Trophoblast cell (in vitro differentiated cells and primary cell): ENCODE results near the gene IKZF3.

ENCODE experiments used
- DNase-seq, 2 donors: peaks; one replicate each; pipeline ENCODE4 v3.0.0-alpha.2; 2016
- H2AFZ ChIP-seq: 2 replicates; pipeline ENCODE4 v1.6.1; 2013; ENCODE audit warnings: low read length, moderate library complexity, mild to moderate bottlenecking; ENCODE audit not compliant: insufficient read depth, poor library complexity
- H2AK5ac ChIP-seq: 2 replicates; pipeline ENCODE4 v1.6.1; 2013; ENCODE audit warnings: mild to moderate bottlenecking, low read length
- H2BK120ac ChIP-seq: 2 replicates; pipeline ENCODE4 v1.6.1; 2013; ENCODE audit warnings: low read length, mild to moderate bottlenecking, moderate library complexity; ENCODE audit not compliant: insufficient read depth, poor library complexity
- H2BK12ac ChIP-seq: 2 replicates; pipeline ENCODE4 v1.6.1; 2013; ENCODE audit warnings: mild to moderate bottlenecking, low read length, moderate library complexity
- H2BK5ac ChIP-seq: 2 replicates; pipeline ENCODE4 v1.6.1; 2013; ENCODE audit warnings: low read length, low read depth, moderate library complexity, mild to moderate bottlenecking; ENCODE audit not compliant: poor library complexity
- H3K14ac ChIP-seq: 2 replicates; pipeline ENCODE4 v1.6.1; 2013; ENCODE audit warnings: mild to moderate bottlenecking, low read length
- H3K18ac ChIP-seq: 2 replicates; pipeline ENCODE4 v1.6.1; 2013; ENCODE audit warnings: mild to moderate bottlenecking, low read length
- H3K23ac ChIP-seq: 2 replicates; pipeline ENCODE4 v1.6.1; 2013; ENCODE audit warnings: low read length
- H3K27ac ChIP-seq: 2 replicates; pipeline ENCODE4 v1.5.1; 2013; ENCODE audit warnings: low read depth, mild to moderate bottlenecking, inconsistent platforms, low read length, moderate library complexity
- H3K27me3 ChIP-seq: 2 replicates; pipeline ENCODE4 v1.6.1; 2013; ENCODE audit warnings: inconsistent platforms, mild to moderate bottlenecking, low read length, moderate library complexity; ENCODE audit not compliant: insufficient read depth
- H3K36me3 ChIP-seq, 2 experiments: 1 replicate in 1 of 2; 2 replicates in 1 of 2; pipeline ENCODE4 v1.6.1; 2013; ENCODE audit warnings: low read length in 2 of 2, mild to moderate bottlenecking in 2 of 2, moderate library complexity in 1 of 2; ENCODE audit not compliant: insufficient read depth in 2 of 2, control insufficient read depth in 1 of 2
- H3K4ac ChIP-seq: 2 replicates; pipeline ENCODE4 v1.6.1; 2013; ENCODE audit warnings: low read depth, mild to moderate bottlenecking, low read length, moderate library complexity
- H3K4me1 ChIP-seq, 2 experiments: 1 replicate in 1 of 2; 2 replicates in 1 of 2; pipeline ENCODE4 v1.6.1; 2013; ENCODE audit warnings: low read length in 2 of 2, mild to moderate bottlenecking in 2 of 2, moderate library complexity in 1 of 2; ENCODE audit not compliant: insufficient read depth in 2 of 2, control insufficient read depth in 1 of 2
- H3K4me2 ChIP-seq: 2 replicates; pipeline ENCODE4 v1.6.1; 2013; ENCODE audit warnings: inconsistent platforms, mild to moderate bottlenecking, low read length, moderate library complexity
- H3K4me3 ChIP-seq: 2 replicates; pipeline ENCODE4 v1.5.1; 2013; ENCODE audit warnings: mild to moderate bottlenecking, low read depth, low read length, inconsistent platforms
- H3K79me1 ChIP-seq: one replicate; pipeline ENCODE4 v1.6.1; 2013; ENCODE audit warnings: low read length
- H3K79me2 ChIP-seq: 2 replicates; pipeline ENCODE4 v1.6.1; 2013; ENCODE audit warnings: low read length, mild to moderate bottlenecking; ENCODE audit not compliant: control insufficient read depth, insufficient read depth, poor library complexity
- H3K9ac ChIP-seq: 2 replicates; pipeline ENCODE4 v1.6.1; 2013; ENCODE audit warnings: mild to moderate bottlenecking, low read length
- H3K9me3 ChIP-seq: 2 replicates; pipeline ENCODE4 v1.6.1; 2013; ENCODE audit warnings: low read depth, mild to moderate bottlenecking, control low read depth, inconsistent platforms, low read length; ENCODE audit not compliant: insufficient read depth
- H4K12ac ChIP-seq: 2 replicates; pipeline ENCODE4 v1.6.1; 2013; ENCODE audit warnings: low read depth, mild to moderate bottlenecking, low read length, moderate library complexity
- H4K8ac ChIP-seq: 2 replicates; pipeline ENCODE4 v1.6.1; 2013; ENCODE audit warnings: low read depth, mild to moderate bottlenecking, low read length, moderate library complexity
- H4K91ac ChIP-seq: one replicate; pipeline ENCODE4 v1.6.1; 2013; ENCODE audit warnings: low read depth, mild to moderate bottlenecking, low read length, moderate library complexity
- whole genome bisulfite sequencing: extraction: QIAGEN DNeasy Blood & Tissue Kit; methylation state at CpG from one replicate; pipeline ENCODE4 v1.1.7; 2013; ENCODE audit warnings: missing lambda C conversion rate; ENCODE audit not compliant: insufficient read length, insufficient coverage; ENCODE audit errors: extremely low coverage; 5-methylcytosine and 5-hydroxymethylcytosine counted together

The IKZF3 gene

DNA sequence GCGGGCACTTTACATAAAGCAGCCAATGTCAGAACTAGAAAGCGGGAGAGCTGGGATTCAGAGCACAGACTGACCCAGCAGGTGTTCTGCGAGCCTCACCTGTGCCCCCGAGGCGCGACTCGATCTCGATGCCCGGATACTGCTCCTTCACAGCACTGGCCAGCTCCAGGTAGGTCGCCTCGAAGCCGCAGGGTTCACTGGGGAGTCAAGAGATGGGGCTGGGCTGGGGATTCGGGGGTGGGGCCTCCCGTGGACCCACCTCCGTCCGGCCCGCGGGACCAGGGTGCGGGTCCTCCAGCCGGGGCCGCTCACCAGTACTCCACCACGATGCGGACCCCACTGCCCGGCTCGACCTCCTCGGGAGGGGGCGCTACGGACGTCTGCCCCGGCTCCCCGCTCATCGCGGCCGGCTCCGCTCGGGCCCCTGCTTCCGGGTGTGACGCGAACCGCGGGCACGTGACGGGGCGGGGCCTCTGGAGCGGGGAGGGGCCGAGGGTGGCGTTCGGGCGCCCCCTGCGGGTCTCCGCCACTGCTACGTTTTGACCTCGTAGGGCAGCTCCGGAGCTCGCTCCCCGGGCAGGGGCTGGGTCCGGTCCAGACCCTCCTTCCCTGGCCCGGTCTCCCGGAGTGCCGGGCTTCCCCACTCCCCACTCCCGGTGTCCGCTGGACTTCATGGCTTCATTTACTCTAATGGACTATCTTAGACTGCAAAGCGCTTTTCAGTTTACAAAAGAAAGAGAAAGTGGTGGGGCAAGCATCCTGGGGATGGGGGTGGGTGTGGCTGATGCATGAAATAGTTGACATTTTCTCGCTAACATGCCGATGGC lies 133.8 kb downstream of the IKZF3 start, which contains the start of gene MIEN1:
TSS of gene MIEN1 (minus strand) at position 438 of the 827 bp plus-strand sequence. CDS start at position 401, 37 bp downstream.
- WGBS, result no CpG with 5 or more reads among the region's 65 CpGs
- H3K14ac ChIP-seq, result peak within 1 kb of the TSS; percentile 73
- peak within 1 kb of the TSS; percentile 74 for H4K12ac ChIP-seq
- peak within 1 kb of the TSS; percentile 96 for H4K91ac ChIP-seq
- H2BK5ac ChIP-seq, result peak within 1 kb of the TSS; percentile 88
- peaks cover 4% of the 10 kb centered on the region for H3K79me1 ChIP-seq
- peak within 1 kb of the TSS; percentile 74 for H3K4me2 ChIP-seq
- peak within 1 kb of the TSS; percentile 74 for H2BK120ac ChIP-seq
- no peak within 1 kb of the TSS for H3K27ac ChIP-seq
- peak within 1 kb of the TSS; percentile 55 for H3K9ac ChIP-seq
- H3K27me3 ChIP-seq, result no peaks in the 10 kb centered on the region
- peak within 1 kb of the TSS; percentile 56 for H2BK12ac ChIP-seq
- H3K36me3 ChIP-seq, result peaks cover 28 to 30% of the 10 kb centered on the region in 2 experiments
- peak within 1 kb of the TSS; percentile 93 for H3K18ac ChIP-seq
- H3K23ac ChIP-seq, result no peak within 1 kb of the TSS
- peak within 1 kb of the TSS; percentile 88 for H3K4ac ChIP-seq
- peak; percentile 87 to 92 for DNase-seq
- no peak within 1 kb of the TSS for H2AK5ac ChIP-seq
- peaks cover 5 to 9% of the 10 kb centered on the region in 2 experiments for H3K4me1 ChIP-seq
- peak within 1 kb of the TSS; percentile 95 for H4K8ac ChIP-seq
- peak within 1 kb of the TSS; percentile 98 for H2AFZ ChIP-seq
- peak within 1 kb of the TSS; percentile 86 for H3K4me3 ChIP-seq
- no peaks in the 10 kb centered on the region for H3K9me3 ChIP-seq
- H3K79me2 ChIP-seq, result peaks cover 4% of the 10 kb centered on the region

DNA sequence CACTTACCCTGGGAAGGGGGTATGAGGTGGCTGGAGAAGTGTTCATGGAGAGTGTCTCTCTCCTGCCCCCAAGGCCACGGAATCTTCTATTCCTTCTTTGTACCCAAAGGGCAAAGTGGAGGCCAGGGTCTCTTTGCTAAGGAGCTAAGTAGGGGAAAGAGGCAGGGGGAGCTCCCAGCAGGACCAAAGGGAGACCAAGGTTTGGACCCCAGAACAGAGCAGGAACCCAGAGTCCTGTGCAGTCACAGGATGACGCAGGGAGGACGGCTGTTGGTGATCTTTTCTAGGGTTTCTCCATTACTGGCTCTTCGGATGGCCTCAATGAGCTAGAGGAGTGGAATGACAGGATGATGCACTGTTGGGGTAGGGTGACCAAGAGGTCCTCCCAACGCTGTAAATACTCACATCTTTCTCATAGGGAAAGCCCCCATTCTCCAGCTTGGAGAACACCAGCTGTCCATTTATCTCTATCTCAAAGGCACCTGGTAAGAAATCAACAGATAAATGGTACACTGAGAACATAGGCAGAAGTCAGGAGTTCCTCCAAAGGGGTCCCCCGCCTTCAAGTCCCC lies 134.7 kb downstream of the IKZF3 start:
- peak overlapping the region; percentile 74 for H3K4me2 ChIP-seq
- no peak overlapping the region for H3K27ac ChIP-seq
- H2BK120ac ChIP-seq, result no peak overlapping the region
- H4K8ac ChIP-seq, result no peak overlapping the region
- WGBS, result no CpG with 5 or more reads among the region's 6 CpGs
- H3K36me3 ChIP-seq, result peaks cover 38 to 39% of the 10 kb centered on the region in 2 experiments
- H2AK5ac ChIP-seq, result no peak overlapping the region
- no peak overlapping the region for H4K91ac ChIP-seq
- H3K79me1 ChIP-seq, result peaks cover 4% of the 10 kb centered on the region
- H3K4ac ChIP-seq, result no peak overlapping the region
- H4K12ac ChIP-seq, result no peak overlapping the region
- no peak overlapping the region for H2BK5ac ChIP-seq
- H3K18ac ChIP-seq, result peak overlapping the region; percentile 6
- H3K9ac ChIP-seq, result no peak overlapping the region
- peak; percentile 37 to 53 for DNase-seq
- no peak overlapping the region for H3K4me3 ChIP-seq
- H3K79me2 ChIP-seq, result peaks cover 4% of the 10 kb centered on the region
- H2BK12ac ChIP-seq, result no peak overlapping the region
- no peaks in the 10 kb centered on the region for H3K27me3 ChIP-seq
- no peak overlapping the region for H3K23ac ChIP-seq
- H2AFZ ChIP-seq, result no peak overlapping the region
- H3K9me3 ChIP-seq, result peaks cover 2% of the 10 kb centered on the region
- peaks cover 5 to 9% of the 10 kb centered on the region in 2 experiments for H3K4me1 ChIP-seq
- H3K14ac ChIP-seq, result no peak overlapping the region

DNA sequence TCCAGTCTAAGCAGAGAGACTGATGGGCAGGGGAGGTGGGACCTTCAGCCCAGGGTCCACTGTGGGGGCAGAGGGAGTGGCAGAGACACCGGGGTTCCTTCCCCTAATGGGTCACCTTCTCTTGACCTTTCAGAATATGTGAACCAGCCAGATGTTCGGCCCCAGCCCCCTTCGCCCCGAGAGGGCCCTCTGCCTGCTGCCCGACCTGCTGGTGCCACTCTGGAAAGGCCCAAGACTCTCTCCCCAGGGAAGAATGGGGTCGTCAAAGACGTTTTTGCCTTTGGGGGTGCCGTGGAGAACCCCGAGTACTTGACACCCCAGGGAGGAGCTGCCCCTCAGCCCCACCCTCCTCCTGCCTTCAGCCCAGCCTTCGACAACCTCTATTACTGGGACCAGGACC lies 136.6 kb downstream of the IKZF3 start:
- no peak overlapping the region for H2AFZ ChIP-seq
- no peak overlapping the region for H3K14ac ChIP-seq
- no CpG with 5 or more reads among the region's 10 CpGs for WGBS
- DNase-seq, result no peak
- no peaks in the 10 kb centered on the region for H3K27me3 ChIP-seq
- H3K79me1 ChIP-seq, result peaks cover 4% of the 10 kb centered on the region
- H3K4me2 ChIP-seq, result no peak overlapping the region
- H4K12ac ChIP-seq, result no peak overlapping the region
- no peak overlapping the region for H3K4ac ChIP-seq
- no peak overlapping the region for H3K18ac ChIP-seq
- no peak overlapping the region for H4K91ac ChIP-seq
- H2BK12ac ChIP-seq, result no peak overlapping the region
- H3K36me3 ChIP-seq, result peaks cover 50 to 51% of the 10 kb centered on the region in 2 experiments
- H3K79me2 ChIP-seq, result peaks cover 4% of the 10 kb centered on the region
- no peak overlapping the region for H2BK120ac ChIP-seq
- H3K4me1 ChIP-seq, result peaks cover 5 to 9% of the 10 kb centered on the region in 2 experiments
- H3K9ac ChIP-seq, result no peak overlapping the region
- H3K27ac ChIP-seq, result no peak overlapping the region
- no peak overlapping the region for H2BK5ac ChIP-seq
- no peak overlapping the region for H3K23ac ChIP-seq
- no peak overlapping the region for H3K4me3 ChIP-seq
- no peak overlapping the region for H2AK5ac ChIP-seq
- H3K9me3 ChIP-seq, result peaks cover 2% of the 10 kb centered on the region
- H4K8ac ChIP-seq, result no peak overlapping the region

DNA sequence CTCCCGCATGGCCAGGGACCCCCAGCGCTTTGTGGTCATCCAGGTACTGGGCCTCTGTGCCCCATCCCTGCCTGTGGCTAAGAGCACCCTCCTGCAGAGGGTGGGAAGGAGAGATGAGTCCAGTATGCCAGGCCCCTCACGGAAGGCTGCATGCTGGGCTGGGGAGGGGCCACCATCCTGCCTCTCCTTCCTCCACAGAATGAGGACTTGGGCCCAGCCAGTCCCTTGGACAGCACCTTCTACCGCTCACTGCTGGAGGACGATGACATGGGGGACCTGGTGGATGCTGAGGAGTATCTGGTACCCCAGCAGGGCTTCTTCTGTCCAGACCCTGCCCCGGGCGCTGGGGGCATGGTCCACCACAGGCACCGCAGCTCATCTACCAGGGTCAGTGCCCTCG lies 137.5 kb downstream of the IKZF3 start:
- Histone ChIP-seq H3K9ac (no peak overlapping the region), H3K79me2 (peaks cover 4% of the 10 kb centered on the region), H2BK12ac (no peak overlapping the region), H3K4me3 (no peak overlapping the region), H2AFZ (no peak overlapping the region), H3K4ac (no peak overlapping the region), H3K4me1 (peaks cover 5 to 9% of the 10 kb centered on the region in 2 experiments), H4K8ac (no peak overlapping the region), H3K79me1 (peaks cover 4% of the 10 kb centered on the region), H3K18ac (no peak overlapping the region), H4K91ac (no peak overlapping the region), H3K36me3 (peaks cover 51 to 52% of the 10 kb centered on the region in 2 experiments), H4K12ac (no peak overlapping the region), H3K4me2 (no peak overlapping the region), H3K9me3 (peaks cover 2% of the 10 kb centered on the region), H2BK5ac (no peak overlapping the region), H2AK5ac (no peak overlapping the region), H3K27me3 (no peaks in the 10 kb centered on the region), H3K23ac (no peak overlapping the region), H3K14ac (no peak overlapping the region), H2BK120ac (no peak overlapping the region), H3K27ac (no peak overlapping the region)
- no CpG with 5 or more reads among the region's 9 CpGs for WGBS
- no peak for DNase-seq
